Right atrium auricular region (tissue), 2 donors: ENCODE results near the gene EEF2K. TPM values are rescaled to one million over a fixed set of nuclear protein-coding genes. Genes with fewer than 3 reads are reported as not detected.

Experiments used
- DNase-seq: peaks from one replicate; pipeline ENCODE4 v3.0.0-alpha.2; 2019; ENCODE audit warnings: low spot score
- H3K27ac ChIP-seq, 2 donors: fragments of 200-600 bp; sonication (generic); 1 replicate in 1 of 2; 2 replicates in 1 of 2; pipeline ENCODE4 v1.5.1; 2016 to 2019
- H3K27me3 ChIP-seq, 2 donors: fragments of 200-600 bp; sonication (generic); one replicate each; pipeline versions ENCODE4 v1.5.1 to v1.6.0; 2017 to 2019
- H3K36me3 ChIP-seq: fragments of 200-600 bp; sonication (generic); one replicate; pipeline ENCODE4 v1.5.1; 2016
- H3K4me1 ChIP-seq, 2 donors: fragments of 200-600 bp; sonication (generic); one replicate each; pipeline versions ENCODE4 v1.5.1 to v1.6.0; 2017 to 2019
- H3K4me3 ChIP-seq, 2 donors: fragments of 200-600 bp; sonication (generic); 1 replicate in 1 of 2; 2 replicates in 1 of 2; pipeline ENCODE4 v1.5.1; 2017 to 2019; ENCODE audit warnings: mild to moderate bottlenecking in 1 of 2, moderate library complexity in 1 of 2
- H3K9me3 ChIP-seq, 2 donors: fragments of 200-600 bp; sonication (generic); one replicate each; pipeline ENCODE4 v1.5.1; 2019
- total RNA-seq, 2 donors: library from RNA; depleted of rRNA; stranded (reverse); fragments of >200 nt; gene quantifications; one replicate each; pipeline ENCODE4 v1.1.0, GENCODE V29; 2016
- TF ChIP-seq, protein P1 (sequence below), 2 donors: fragments of 200-600 bp; sonication (generic); IDR thresholded peaks; one replicate each; pipeline ENCODE4 v1.5.1; 2019; ENCODE audit warnings: antibody characterized with exemption in 2 of 2

Gene EEF2K
- total RNA-seq, 2 donors from 2014 or later = 12.9 to 18.9 TPM

DNA sequence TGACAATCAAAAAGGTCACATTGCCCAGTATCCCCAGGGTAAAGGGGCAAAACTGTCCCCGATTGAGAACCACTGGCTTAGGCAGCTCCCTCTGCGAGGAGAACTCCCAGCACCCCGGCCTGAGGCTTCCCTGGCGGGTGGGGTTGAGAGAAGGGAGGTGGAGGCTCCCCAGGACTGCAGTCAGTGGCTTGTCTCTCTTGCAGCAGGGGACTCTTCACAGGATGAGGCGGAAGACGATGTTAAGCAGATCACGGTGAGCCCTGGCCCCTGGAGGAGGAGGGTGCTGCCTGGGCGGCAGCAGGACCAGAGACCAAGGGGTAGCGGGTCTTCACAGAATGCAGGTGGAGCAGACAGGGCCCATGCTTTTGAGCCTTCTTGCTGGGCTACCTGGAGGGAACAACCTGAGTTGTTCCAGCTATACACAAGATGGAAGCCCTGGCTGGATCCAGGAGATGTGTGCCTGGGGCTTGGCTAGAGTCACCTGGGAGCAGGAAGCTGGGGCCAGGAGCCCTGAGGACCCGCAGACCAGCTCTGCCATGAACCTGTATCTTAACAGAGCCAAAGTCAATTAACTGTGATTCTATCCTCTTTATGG is 107.9 kb downstream of the EEF2K start:
- H3K4me3 ChIP-seq = no peak overlapping the region
- TF ChIP-seq, protein P1, sequence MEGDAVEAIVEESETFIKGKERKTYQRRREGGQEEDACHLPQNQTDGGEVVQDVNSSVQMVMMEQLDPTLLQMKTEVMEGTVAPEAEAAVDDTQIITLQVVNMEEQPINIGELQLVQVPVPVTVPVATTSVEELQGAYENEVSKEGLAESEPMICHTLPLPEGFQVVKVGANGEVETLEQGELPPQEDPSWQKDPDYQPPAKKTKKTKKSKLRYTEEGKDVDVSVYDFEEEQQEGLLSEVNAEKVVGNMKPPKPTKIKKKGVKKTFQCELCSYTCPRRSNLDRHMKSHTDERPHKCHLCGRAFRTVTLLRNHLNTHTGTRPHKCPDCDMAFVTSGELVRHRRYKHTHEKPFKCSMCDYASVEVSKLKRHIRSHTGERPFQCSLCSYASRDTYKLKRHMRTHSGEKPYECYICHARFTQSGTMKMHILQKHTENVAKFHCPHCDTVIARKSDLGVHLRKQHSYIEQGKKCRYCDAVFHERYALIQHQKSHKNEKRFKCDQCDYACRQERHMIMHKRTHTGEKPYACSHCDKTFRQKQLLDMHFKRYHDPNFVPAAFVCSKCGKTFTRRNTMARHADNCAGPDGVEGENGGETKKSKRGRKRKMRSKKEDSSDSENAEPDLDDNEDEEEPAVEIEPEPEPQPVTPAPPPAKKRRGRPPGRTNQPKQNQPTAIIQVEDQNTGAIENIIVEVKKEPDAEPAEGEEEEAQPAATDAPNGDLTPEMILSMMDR (IDR thresholded peaks at IDR 0.05) = no peak
- H3K9me3 ChIP-seq = no peaks in the 10 kb centered on the region
- no peaks in the 10 kb centered on the region for H3K4me1 ChIP-seq
- no peak overlapping the region for H3K27ac ChIP-seq
- peaks cover 91% of the 10 kb centered on the region for H3K36me3 ChIP-seq
- DNase-seq = no peak
- H3K27me3 ChIP-seq = no peaks in the 10 kb centered on the region

DNA sequence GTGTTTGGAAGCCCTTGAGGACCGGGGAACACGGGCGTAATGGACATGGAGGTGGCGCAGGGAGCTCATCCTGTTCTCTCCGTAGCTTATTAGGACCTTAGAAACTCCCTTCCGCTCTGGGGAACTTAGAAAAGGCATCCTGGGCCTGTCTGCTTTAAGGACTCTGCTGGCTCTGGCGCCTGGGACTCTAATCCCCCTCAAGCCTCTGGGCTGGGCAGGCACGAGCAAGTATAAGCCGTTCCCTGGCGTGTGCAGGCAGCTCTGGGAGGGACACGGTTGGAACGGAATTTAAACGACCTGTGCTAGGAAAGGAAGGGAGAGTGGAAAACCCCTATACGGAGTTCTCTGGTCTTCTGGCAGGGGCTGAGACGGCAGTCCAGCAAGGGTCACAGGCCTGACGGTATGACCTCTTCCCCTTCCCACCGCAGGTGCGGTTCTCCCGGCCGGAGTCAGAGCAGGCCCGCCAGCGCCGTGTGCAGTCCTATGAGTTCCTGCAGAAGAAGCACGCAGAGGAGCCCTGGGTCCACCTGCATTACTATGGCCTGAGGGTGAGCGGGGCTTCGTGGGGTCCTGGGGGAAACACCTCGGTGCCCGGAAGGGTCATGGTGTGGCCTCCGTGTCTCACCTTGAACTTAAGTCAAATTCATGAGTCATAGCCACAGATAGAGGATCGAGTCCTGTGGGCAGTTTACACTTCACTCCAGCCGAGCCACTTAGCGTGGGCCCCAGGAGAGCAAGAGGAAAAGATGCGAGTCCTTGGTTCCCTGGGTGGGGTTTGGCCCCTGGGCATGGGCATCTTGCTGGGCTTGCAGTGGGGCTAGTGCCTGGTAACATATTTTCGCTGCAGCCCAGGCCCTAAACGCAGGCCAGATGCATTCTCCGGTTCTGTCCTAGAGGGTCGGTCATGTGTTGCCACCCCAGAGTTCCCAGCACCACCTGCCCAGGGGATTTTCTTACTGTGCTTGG is 108.9 kb downstream of the EEF2K start:
- Histone ChIP-seq H3K36me3 (peaks cover 89% of the 10 kb centered on the region), H3K27ac (no peak overlapping the region), H3K27me3 (no peaks in the 10 kb centered on the region), H3K4me3 (no peak overlapping the region), H3K9me3 (no peaks in the 10 kb centered on the region), H3K4me1 (no peaks in the 10 kb centered on the region)
- TF ChIP-seq, protein P1 (IDR thresholded peaks at IDR 0.05) = no peak
- DNase-seq = no peak

DNA sequence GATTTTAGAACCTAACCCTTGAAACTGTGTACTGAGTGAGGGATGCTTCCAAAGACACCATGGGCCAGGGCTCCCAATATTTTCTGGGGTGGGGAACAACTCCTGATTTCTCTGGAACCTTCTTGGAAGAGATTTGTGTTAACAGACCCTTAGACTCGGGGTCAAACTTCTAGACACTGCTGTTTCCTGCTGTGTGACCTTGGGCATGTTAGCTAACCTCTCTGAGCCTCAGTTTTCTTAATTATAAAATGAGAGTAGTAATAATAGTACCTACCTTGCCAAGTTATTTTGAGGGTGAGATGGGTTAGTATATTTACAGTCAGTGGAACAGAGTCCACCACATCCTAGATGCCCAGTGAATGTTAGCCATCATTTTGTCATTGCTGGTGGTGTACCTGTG is 109.9 kb downstream of the EEF2K start:
- TF ChIP-seq, protein P1 (IDR thresholded peaks at IDR 0.05) = no peak
- Histone ChIP-seq H3K36me3 (peaks cover 91% of the 10 kb centered on the region), H3K27me3 (no peaks in the 10 kb centered on the region), H3K4me3 (no peak overlapping the region), H3K9me3 (no peaks in the 10 kb centered on the region), H3K27ac (no peak overlapping the region), H3K4me1 (no peaks in the 10 kb centered on the region)
- no peak for DNase-seq

DNA sequence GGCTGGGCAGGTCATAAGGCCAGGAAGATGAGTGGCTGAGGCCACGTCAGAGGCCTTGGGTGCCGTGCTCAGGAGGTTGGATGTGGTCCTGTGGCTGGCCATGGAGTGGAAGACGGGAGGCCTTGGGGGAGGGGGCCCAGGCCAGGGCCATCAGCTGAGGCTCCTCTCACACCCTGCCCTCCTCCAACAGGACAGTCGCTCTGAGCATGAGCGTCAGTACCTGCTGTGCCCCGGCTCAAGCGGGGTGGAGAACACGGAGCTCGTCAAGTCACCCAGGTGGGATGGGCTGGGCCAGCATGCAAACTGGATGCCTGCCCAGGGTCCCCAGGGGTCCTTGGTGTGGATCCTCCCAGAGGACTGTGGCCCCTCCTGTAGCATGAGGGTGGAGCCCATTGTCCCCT is 110.3 kb downstream of the EEF2K start:
- Histone ChIP-seq H3K4me3 (no peak overlapping the region), H3K36me3 (peaks cover 91% of the 10 kb centered on the region), H3K9me3 (no peaks in the 10 kb centered on the region), H3K27ac (no peak overlapping the region), H3K27me3 (no peaks in the 10 kb centered on the region), H3K4me1 (peaks cover 0 to 2% of the 10 kb centered on the region in 2 donors)
- TF ChIP-seq, protein P1 (IDR thresholded peaks at IDR 0.05) = no peak
- no peak for DNase-seq

DNA sequence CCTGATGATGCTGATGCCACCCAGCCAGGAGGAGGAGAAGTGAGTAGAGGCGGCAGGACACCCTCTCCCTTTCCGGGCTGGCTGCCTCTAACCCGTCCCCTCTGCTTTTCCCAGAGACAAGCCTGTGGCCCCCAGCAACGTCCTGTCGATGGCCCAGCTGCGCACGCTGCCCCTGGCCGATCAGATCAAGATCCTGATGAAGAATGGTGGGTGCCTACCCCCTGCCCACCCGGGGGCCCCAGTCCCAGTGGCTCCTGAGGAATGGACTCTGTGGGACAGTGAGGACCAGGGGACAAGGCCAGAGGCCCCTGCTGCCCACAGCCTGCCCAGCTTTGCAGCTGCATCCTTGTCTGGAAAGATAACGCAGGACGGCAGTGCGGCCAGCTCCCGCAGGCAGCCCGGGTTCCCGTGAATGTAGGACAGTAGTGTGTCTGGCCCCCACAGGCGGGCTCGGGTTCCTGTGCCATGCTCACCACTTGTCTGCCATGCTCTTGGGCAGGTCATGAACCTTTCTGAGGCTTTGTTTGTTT is 111.0 kb downstream of the EEF2K start:
- TF ChIP-seq, protein P1 (IDR thresholded peaks at IDR 0.05) = no peak
- Histone ChIP-seq H3K4me3 (no peak overlapping the region), H3K36me3 (peaks cover 91% of the 10 kb centered on the region), H3K4me1 (peaks cover 0 to 4% of the 10 kb centered on the region in 2 donors), H3K9me3 (no peaks in the 10 kb centered on the region), H3K27ac (no peak overlapping the region), H3K27me3 (no peaks in the 10 kb centered on the region)
- no peak for DNase-seq
